Mesodermal cell (in vitro differentiated cells): Measurements from ENCODE around the gene PYGO2.

ENCODE experiments used
- H3K27ac ChIP-seq: 2 replicates; pipeline ENCODE4 v1.7.0; 2013; ENCODE audit warnings: mild to moderate bottlenecking, low read depth, low read length, moderate library complexity; ENCODE audit not compliant: severe bottlenecking
- H3K36me3 ChIP-seq: 2 replicates; pipeline ENCODE4 v1.7.1; 2013; ENCODE audit warnings: mild to moderate bottlenecking, low read length, moderate library complexity; ENCODE audit not compliant: control insufficient read depth, insufficient read depth
- H3K4me1 ChIP-seq: one replicate; pipeline ENCODE4 v1.7.1; 2013; ENCODE audit warnings: mild to moderate bottlenecking, low read length; ENCODE audit not compliant: insufficient read depth, control insufficient read depth, poor library complexity, severe bottlenecking
- H3K4me3 ChIP-seq: 2 replicates; pipeline ENCODE4 v1.7.0; 2013; ENCODE audit warnings: low read length, control low read depth, mild to moderate bottlenecking; ENCODE audit not compliant: insufficient read depth, poor library complexity, severe bottlenecking; ENCODE audit errors: extremely low read depth
- H3K9me3 ChIP-seq: 2 replicates; pipeline ENCODE4 v1.7.1; 2013; ENCODE audit warnings: mild to moderate bottlenecking, low read length, moderate library complexity; ENCODE audit not compliant: control insufficient read depth
- WGBS, 2 experiments: methylation state at CpG; one replicate each; pipeline ENCODE4 v1.1.5; 2013; ENCODE audit warnings: missing lambda C conversion rate in 2 of 2; ENCODE audit not compliant: insufficient coverage in 2 of 2; 5-methylcytosine and 5-hydroxymethylcytosine counted together

The PYGO2 gene

DNA sequence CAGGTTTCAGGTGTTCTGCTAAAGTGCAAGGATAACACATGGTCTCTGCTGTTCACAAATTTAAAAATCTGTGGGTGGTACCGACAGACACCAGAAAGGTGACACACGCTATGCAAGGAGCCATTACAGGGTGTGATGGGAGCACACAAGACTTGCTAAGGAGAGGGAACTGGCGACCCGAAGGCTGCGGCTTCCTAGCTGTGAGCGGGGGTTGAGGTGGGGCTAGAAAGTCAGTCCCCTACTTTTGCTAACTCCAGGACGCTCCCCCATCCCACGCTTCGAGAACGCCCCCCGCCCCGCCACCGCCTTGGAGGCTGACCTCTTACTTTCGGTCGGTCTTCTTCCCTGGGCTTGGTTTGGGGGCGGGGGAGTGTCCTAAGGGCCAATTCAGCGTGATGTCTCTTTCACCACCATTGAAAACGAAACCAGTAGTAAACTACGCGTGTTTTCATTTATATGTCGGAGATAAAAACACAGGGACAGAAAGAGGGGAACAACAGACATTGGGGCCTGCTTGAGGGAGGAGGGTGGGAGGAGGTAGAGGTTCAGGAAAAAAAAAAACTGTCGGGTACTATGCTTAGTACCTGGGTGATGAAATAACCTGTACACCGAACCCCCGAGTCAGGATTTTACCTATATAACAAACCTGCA is 14.0 kb upstream of the PYGO2 start:
- no peaks in the 10 kb centered on the region for H3K9me3 ChIP-seq
- peaks cover 39% of the 10 kb centered on the region for H3K36me3 ChIP-seq
- H3K4me3 ChIP-seq: peak overlapping the region; percentile 69
- peaks cover 20% of the 10 kb centered on the region for H3K4me1 ChIP-seq
- peak overlapping the region; percentile 100 for H3K27ac ChIP-seq
- 0 to 1% methylated on average over 7 to 14 of the region's 24 CpGs for WGBS, 2 experiments

DNA sequence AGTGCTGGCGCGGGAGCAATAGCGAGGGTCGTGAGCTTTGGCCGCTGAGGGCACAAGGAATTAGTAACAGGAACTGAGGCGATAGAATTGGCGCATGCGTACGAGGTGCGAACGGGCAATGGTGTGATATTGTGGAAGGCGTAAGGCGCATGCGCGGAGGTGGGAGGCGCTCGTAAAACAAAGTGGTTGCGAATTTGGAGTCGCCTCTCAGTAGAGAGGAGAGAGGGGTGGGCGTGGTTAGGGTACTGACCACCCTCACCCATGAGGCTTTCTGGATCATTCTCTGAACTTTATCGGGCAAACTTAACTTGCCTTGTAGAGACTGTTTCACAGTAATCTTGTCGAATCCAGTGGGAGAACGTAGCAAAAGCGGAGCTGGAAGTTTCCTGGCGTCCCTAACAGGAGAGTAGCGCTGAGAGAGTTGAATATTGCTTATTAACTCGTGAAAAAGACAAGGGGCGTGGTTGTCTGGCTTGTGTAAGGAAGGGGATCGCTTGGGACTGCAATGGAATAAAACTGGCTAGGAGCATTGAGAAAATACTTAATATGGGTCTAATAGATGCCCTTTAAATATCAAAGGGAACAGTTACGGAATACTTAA is 13.3 kb upstream of the PYGO2 start:
- Histone ChIP-seq H3K9me3 (no peaks in the 10 kb centered on the region), H3K4me1 (peaks cover 20% of the 10 kb centered on the region), H3K27ac (peak overlapping the region; percentile 100), H3K36me3 (peaks cover 34% of the 10 kb centered on the region), H3K4me3 (peak overlapping the region; percentile 69)
- 0 to 1% methylated on average over 27 to 29 of the region's 30 CpGs for WGBS, 2 experiments

DNA sequence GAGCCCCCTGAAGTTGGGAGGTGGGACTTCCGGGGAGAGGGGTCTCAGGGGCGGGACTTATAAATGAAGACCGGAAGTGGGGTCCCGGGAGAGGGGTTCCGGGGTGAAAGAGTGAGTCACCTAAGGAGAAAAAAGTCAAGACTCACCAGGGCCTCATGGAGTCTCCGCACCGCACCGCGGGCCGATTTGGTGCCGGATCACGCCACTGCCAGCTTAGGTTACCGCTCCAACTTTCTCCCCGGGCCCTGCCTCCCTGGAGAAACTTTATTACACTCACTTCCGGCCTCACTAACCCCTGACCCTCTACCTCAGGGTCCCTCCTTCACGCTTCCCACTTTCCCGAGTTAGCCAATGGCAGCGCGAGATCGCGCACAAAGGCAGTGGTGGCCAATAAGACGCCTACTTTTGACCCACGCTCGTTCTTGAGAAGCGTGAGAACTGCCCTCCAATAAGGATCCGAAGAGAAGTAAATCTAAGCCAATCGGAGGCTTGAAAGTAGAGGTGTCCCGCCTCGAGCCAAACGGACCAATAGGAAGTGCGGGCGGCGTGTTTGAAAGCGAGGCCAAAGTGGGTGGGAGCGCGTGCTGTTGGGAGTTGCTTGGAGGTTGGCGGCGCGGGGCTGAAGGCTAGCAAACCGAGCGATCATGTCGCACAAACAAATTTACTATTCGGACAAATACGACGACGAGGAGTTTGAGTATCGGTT is 12.7 kb upstream of the PYGO2 start, which contains the start of gene CKS1B:
CKS1B (plus strand) TSS at position 580 of the 706 bp plus-strand sequence; CDS start at position 645, 65 bp downstream.
- Histone ChIP-seq H3K4me3 (peak within 1 kb of the TSS; percentile 69), H3K4me1 (peaks cover 20% of the 10 kb centered on the region), H3K27ac (peak within 1 kb of the TSS; percentile 100), H3K36me3 (peaks cover 32% of the 10 kb centered on the region), H3K9me3 (no peaks in the 10 kb centered on the region)
- WGBS, 2 experiments: 0 to 1% methylated on average over 31 to 41 of the region's 47 CpGs

DNA sequence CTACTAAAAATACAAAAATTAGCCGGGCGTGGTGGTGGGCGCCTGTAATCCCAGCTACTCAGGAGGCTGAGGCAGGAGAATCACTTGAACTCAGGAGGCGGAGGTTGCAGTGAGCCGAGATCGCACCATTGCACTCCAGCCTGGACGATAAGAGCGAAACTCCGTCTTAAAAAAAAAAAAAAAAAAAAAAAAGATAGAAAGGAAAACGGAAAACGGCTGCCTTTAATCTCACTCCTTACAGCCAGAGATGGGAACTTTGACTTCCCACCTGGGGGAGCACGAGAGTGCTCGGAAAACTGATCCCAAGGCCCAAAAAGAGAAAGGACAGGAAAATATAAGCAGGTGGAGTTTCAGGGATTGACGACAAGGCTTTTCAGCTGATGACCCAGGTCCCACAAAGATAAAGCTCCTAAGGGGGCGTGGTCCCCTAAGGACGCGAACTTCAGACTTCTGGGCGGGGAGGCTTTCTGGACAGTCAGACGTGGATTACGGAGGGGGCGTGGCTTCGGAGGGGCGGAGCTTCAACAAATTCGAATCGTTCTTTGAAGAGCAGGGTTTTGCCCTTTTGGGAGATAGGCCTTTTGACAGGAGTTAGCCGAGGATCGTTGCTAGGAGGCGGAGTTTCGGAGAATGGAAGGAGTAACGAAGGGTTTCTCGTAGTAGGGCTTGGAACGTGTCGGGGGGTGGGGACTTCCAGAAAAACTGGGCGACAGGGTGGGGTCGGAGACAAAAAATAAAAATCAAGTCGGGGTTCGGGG is 11.9 kb upstream of the PYGO2 start:
- Histone ChIP-seq H3K9me3 (no peaks in the 10 kb centered on the region), H3K4me3 (peak overlapping the region; percentile 69), H3K27ac (peak overlapping the region; percentile 100), H3K36me3 (peaks cover 34% of the 10 kb centered on the region), H3K4me1 (peaks cover 20% of the 10 kb centered on the region)
- 0 to 2% methylated on average over 22 to 24 of the region's 37 CpGs for WGBS, 2 experiments

DNA sequence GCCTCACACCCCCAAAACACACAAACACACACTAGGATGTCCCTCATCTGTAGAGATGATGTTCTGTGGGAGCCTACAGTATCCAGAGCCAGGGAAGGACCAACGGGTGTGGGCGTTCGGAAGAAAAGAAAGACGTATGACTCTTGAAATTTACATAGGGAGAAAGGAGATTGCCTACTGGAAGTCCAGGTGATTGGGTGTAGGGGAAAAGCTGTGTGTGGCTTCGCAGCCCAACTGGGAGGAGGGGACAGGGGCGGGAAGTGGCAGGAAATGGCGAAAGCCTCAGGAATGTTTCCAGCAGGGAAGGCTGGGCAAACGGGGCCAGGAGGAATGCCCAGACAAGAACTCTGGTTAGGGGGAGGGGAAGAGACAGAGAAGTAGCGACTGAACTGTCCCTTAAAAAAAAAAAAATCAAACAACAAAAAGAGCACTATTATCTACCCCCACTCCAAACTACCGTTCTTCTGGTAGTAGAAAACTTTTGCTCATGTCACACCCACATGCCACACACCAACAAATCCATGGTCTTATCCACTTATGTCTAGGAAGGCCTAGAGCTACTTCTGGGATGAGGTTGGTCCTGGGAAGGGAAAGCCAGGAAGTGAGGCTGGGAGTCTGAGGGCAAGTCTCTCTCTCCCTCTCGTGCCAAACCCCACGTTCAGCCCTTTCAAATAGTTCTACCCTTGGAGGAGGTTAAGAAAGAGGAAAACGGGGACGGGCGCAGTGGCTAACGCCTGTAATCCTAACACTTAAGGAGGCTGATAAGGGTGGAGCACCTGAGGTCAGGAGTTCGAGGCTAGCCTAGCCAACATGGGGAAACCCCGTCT is 11.1 kb upstream of the PYGO2 start:
- Histone ChIP-seq H3K4me1 (peaks cover 25% of the 10 kb centered on the region), H3K27ac (peak overlapping the region; percentile 100), H3K4me3 (peak overlapping the region; percentile 69), H3K36me3 (peaks cover 34% of the 10 kb centered on the region), H3K9me3 (no peaks in the 10 kb centered on the region)
- WGBS, 2 experiments: 0 to 2% methylated on average over 7 to 10 of the region's 18 CpGs

DNA sequence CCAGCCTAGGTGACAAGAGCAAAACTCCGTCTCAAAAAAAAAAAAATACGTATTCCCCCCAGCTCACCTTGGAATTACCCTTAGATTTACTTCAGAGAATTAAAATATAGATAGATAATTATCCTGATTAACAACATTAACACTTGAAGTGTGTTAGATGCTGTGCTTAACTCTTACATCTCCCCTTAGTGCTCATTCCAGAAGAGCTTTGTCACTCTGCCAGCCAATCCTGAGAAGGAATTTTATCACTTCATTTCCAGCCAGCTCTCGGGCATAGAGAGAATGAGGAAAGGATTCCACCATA is 10.6 kb upstream of the PYGO2 start:
- no peaks in the 10 kb centered on the region for H3K9me3 ChIP-seq
- H3K27ac ChIP-seq: peak overlapping the region; percentile 100
- peak overlapping the region; percentile 69 for H3K4me3 ChIP-seq
- peaks cover 34% of the 10 kb centered on the region for H3K36me3 ChIP-seq
- peaks cover 29% of the 10 kb centered on the region for H3K4me1 ChIP-seq
- WGBS, 2 experiments: no CpG with 5 or more reads among the region's 3 CpGs

DNA sequence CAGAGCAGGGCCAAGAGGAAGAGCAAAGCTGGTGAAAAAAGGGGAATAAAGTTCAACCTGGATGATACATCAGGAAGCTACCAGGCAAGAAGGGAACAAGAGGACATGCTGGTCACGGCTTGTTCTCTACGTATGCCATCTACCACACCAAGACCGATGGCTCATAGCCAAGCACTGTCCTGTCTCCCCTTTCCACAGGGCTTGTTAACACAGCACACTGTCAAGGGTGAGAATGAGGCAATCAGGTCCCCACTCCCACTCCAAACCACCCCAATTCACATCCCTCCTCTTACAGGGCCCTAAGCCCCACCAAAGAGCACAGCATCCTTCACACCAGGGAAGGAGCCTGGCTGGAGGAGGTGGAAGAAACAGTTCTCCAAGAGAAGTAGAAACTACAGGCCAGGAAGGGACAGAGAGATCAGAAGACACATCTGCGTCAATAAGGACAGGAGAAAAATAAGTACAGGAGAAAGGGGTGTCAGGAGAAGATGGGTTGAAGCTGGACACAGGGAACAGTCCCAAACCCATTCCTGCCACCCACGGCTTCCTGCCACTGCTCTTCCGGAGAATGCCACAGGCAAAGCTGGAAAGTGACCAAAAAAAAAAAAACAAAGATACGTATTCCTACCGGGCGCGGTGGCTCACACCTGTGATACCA is 9.9 kb upstream of the PYGO2 start:
- Histone ChIP-seq H3K36me3 (peaks cover 41% of the 10 kb centered on the region), H3K9me3 (no peaks in the 10 kb centered on the region), H3K4me1 (peaks cover 26% of the 10 kb centered on the region), H3K4me3 (peak overlapping the region; percentile 69), H3K27ac (peak overlapping the region; percentile 100)
- 60 to 72% methylated on average over 4 to 10 of the region's 10 CpGs for WGBS, 2 experiments

DNA sequence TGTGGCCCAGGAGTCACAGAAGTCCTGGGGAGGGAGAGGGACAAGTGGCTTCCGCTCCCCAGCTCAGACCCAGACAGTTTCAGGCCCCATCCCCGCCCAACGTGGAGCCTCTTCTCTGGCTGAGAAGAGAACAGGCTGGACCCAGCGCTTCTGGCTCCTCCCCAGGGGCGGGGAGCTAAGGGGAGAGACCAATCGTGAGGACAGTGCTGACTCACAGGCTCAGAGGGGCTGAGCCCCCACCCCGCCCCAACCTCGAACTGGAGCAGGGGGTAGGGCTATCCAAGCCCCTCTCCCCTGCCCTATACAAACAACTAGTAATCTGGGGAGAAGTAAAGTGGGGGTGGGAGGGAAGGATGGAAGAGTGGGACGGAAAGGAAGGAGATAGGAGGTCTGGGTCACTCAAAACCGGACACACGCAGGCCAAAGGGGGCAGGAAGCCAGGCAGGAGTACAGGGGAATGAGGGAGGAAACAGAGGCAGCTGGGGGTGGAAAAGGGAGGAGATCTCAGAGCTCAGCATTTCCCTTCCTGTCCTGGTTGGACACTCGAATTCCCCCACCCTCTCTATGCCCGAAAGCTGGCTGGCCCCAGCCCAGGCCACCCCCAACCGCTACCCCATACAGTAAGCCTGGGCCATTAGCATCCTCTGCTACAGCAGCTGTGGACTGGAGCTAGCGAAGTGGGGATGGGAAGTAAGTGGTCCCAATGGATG is 9.2 kb upstream of the PYGO2 start, which contains the start of gene SHC1:
SHC1 (minus strand) TSS at position 117 of the 710 bp plus-strand sequence. CDS start 221 bp downstream, outside the sequence.
- Histone ChIP-seq H3K4me3 (peak within 1 kb of the TSS; percentile 69), H3K4me1 (peaks cover 20% of the 10 kb centered on the region), H3K27ac (peak within 1 kb of the TSS; percentile 100), H3K36me3 (peaks cover 42% of the 10 kb centered on the region), H3K9me3 (no peaks in the 10 kb centered on the region)
- 2 to 7% methylated on average over 3 to 8 of the region's 15 CpGs for WGBS, 2 experiments

DNA sequence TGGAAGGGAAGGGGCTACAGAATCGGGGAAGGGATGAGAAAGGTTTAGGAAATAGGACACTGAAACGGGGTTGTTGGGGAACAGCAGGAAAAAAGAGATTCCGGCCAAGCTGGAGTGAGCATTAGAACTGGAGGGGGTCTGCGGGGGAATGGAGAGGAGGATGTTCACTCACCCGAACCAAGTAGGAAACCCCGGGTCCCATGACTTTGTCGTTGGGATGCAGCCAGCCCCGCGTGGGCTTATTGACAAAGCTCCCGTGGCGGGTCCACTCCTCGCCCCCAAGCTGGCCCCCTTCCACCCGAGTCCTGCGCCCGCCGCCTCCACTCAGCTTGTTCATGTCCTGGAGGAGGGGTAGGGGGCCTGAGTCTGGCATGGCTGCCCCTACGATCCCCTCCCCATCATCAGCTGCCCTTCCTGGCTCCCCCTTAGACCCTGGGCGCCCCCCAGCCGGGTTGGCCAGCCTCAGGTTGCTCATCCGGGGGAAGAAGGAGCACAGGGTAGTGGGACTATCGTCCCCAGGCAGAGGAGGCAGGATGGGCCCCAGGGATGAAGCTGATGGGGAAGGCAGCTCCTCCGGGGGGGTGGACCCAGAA is 8.4 kb upstream of the PYGO2 start:
- peak overlapping the region; percentile 69 for H3K4me3 ChIP-seq
- H3K4me1 ChIP-seq: peaks cover 20% of the 10 kb centered on the region
- 0 to 1% methylated on average over 15 to 17 of the region's 22 CpGs for WGBS, 2 experiments
- no peaks in the 10 kb centered on the region for H3K9me3 ChIP-seq
- H3K36me3 ChIP-seq: peaks cover 49% of the 10 kb centered on the region
- peak overlapping the region; percentile 100 for H3K27ac ChIP-seq
